Measurements from ENCODE around the gene HOXB1.
A peak's percentile ranks its signal among the peaks of the same experiment; 100 is the strongest.

The HOXB1 gene

DNA sequence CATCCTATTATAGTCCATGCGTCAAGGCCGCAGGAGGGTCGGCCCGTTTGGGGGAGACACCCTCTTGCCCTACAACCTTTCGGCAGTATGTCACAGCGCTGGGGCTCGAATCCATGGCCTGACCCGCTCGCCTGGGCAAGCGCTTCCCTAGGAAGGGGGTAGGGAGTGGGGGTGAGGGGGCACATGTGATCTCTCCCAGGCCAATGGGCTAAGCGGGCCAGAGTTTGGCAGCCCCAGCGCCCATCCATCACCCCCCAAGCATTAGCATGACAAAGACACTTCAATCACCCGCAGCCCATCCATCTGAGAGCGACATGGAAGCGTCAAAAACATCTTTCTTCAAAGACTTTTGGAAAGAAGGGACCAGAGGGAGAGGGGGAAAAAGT is at the start of gene HOXB1:
Gene HOXB1, minus strand, starts transcription at position 125 of the 386 bp plus-strand sequence. Its CDS starts 107 bp downstream, at position 18.
- DNase-seq, result no peak

- DNase-seq, result peak; percentile 72
Measured at GRCh38 chr17:48579760-48580554, 49.1 kb upstream of the HOXB1 start.

DNA sequence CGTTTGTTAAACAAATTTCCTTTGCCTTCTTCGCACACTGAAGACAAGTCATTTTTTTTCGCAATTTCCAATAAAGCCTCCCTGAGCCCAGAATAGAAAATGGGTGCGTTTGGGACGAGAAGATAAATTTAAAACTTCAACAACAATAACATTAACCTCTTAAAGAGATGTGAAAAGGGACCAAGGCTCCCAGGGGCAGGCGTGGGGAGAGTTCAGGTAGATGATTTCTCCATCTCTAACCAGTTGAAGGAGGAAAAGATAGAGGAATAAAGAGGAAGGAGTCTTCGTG is 48.6 kb upstream of the HOXB1 start:
- DNase-seq, result no peak

DNA sequence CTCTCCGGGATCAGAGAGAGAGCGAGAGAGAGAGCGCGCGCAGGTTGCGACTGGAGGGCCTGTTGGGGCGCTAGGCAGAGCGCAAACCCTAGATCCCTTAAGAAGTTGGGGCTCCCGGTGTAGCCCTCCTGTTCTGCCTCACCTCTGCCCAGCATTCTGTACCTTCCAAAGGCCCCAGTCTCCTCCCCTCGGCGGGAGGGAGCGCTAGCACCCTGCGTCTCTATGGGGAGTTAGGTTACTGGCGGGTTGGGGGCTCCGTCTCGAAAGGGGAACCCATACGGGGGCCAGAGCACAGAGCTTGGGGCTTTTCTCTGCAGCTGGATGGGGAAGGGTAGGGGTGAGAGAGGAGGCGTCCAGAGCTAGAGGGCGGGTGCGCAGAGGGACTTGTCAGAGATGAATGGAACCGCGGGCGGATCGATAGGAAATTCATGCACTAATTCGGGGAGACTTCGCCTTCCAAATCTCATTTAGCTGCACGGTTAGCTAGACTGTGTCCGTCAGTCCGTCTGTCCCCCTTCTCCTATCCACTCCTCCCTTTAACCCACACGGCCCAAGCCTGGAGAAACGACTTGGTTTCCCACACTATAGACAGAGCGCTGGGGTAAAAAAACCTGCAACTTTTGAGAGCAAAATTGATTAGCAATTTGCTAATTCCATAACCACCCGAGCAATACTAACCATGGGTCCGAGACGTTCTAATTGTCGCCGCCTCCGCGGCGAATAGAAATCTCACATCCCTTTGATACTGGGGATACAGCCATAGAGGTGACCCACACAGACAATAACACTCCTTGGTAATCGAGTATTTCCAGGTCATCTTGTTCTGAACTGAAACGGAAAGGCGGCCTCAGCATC is 48.0 kb upstream of the HOXB1 start:
- DNase-seq, result no peak

DNA sequence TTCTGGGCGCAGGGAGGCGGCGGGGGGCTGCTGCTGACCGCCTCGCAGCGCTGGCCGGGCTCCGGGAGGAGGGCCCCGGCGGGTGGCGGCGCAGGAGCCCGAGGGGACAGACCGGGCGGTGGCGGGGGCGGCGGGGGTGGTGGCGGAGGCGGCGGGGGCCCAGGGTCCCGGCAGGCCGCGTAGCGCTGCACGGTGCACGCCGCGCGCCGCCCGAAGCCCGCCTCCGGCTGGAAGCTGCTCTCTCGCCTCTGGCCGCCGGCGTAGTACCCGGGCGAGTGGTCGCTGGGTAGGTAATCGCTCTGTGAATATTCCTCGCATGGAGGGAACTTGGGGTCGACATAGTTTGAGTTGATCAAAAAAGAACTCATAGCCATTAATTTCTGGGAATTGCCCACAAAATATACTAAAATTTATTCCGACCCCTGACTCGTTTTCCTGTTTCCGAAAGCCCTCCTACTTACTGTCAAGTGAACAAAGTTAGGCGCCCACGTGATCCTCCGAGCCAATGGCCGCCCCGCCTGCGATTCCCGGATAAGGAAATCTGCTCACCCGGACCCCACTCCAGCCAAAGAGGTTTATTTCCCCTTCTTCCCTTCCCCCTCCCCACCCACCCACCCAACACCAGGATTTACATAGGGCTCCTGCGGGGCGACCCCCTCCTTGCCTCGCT is 47.3 kb upstream of the HOXB1 start, which contains the start of gene HOXB4:
Gene HOXB4, minus strand, starts transcription at position 405 of the 670 bp plus-strand sequence. Its CDS starts 31 bp downstream, at position 374.
- peak; percentile 85 for DNase-seq

DNA sequence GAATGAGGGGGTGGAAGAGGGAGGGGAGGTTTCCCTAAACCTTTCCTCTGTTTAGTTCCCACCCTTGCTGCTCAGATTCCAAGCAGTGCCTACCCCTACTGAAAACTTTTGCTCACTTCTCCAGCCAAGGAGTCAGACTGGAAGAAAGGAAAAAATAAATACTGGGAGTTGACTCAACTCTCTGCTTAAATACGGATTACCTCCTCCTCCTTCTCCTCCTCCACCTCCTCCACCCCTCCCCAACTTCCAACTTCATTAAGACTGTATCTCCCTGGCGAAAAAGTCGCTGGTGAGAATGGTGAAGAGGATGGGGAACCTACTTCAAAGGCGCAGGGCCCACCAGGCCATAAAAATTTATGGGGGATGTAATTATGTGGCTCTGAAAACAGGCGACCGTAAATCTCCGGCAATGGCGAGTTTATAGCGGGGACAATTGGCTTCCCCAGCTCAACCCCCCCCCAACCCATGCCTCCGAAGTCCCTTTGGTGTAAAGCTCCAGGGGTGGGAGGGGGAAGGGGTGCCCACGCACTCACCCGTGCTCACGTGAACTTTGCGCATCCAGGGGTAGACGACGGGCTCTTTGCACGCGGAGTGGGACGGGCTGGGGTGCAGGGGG is 46.6 kb upstream of the HOXB1 start:
- DNase-seq, result no peak

DNA sequence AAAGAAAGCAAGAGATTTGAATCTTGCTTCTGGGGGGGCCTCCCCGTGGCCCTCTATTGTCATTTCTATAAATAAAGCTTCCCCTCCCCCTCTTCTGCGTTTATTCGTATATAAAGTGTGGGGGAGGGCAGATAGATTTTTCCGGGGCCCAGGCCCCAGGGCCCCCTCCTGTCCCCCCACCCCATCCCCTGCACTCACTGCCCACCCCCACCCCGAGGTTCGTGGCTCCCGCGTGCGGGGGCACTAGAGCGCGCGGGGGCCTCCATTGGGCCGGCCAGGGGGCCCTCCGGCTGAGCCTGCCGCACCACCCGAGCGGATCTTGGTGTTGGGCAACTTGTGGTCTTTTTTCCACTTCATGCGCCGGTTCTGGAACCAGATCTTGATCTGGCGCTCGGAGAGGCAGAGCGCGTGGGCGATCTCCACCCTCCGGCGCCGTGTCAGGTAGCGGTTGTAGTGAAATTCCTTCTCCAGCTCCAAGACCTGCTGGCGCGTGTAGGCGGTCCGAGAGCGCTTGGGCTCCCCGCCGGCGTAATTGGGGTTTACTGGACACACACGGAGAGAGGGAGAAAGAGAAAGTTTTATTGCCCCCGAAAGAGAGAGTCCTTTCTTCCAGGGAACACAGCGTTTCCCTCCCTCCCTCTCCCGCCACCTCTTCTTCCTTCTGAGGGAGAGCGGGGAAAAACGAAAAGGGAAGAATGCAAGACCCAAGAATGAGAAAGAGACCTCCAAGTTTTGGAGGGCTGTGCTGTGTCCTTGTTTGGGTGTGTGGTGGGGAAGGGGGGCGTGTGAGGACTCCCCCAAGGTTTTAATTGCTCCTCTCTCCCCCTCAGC is 45.9 kb upstream of the HOXB1 start:
- no peak for DNase-seq

GRCh38 chr17:48575673-48576478 is 45.1 kb upstream of the HOXB1 start:
- peak; percentile 44 for DNase-seq

DNA sequence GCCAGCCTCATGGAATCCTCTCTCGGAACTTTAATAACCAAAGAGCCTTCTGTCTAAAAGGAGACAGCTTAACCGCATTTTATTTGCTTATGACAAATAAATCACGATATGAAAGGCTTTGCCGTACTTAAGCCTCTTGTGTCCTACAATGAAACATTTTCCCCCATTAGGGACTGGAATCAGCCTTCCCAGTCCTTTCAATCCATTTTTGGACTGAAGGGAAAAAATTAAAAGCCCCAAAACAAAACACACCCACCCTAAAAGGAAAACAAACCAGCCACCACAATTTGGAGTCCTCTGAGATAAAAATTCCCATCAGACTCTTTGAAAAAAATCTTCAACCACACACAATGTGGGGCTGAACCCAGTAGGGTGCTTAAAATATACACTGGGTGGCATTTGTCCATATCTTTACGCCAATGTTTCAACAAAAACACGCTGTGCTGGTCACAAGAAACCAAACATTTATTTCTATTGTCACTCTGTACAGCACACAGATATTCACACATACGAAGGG is 44.3 kb upstream of the HOXB1 start:
- peak; percentile 88 for DNase-seq

DNA sequence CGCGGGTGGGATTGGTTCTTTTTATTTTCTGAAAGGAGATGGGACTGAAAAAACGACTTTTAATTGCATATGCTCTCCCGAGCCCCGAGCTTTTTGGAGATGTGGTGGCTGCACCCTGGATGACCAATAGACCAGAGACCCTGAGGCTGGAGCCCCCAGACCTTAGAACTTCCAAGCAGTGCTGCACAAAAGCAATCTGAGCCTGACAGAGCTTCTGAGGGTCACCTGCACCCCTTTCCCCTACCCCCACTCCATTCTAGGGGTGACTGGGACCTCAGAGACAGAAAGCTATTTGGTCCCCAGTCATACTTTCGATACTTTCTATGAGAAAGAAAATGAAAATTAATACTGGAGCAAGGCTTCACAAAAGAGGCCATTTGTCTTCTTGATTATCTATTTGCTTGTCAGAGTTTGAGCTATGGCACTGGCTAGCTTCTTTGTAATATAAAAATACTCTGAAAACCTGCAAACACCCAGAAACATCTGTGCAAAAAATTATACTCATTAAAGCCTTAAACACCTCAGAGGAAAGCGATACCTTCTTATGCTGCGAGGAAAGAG is 43.8 kb upstream of the HOXB1 start:
- no peak for DNase-seq

DNA sequence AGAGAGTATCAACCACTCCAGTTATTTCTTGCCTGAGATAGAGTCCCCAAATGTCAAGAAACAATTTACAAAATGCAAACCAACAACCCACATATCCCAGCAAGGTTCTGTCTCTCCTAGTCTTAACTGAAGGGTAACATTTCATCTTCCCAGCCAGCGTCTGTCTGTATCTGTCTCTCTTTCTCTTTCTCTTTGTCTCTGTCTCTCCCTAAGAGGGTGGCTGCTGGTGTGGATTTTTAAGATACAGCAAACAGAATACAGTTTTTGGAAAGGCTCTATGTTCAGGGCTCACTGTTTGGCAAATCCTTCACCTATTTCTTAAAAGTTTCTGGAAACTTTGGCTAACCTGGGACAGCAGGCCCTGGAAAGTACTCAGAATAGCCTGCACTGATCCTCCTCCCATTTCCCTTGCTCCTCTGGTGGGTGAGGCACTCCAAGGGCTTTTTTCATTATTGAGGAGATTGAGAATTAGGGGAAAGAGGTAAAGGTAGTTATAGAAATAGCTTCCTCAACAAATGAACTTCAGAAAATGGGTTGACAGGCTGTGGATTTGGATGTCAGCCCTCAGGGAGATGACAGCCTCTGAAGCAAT is 41.1 kb upstream of the HOXB1 start:
- no peak for DNase-seq

- DNase-seq, result no peak
Measured at GRCh38 chr17:48571024-48571818, 40.4 kb upstream of the HOXB1 start.

GRCh38 chr17:48570325-48571023 is 39.7 kb upstream of the HOXB1 start:
- DNase-seq, result no peak

DNA sequence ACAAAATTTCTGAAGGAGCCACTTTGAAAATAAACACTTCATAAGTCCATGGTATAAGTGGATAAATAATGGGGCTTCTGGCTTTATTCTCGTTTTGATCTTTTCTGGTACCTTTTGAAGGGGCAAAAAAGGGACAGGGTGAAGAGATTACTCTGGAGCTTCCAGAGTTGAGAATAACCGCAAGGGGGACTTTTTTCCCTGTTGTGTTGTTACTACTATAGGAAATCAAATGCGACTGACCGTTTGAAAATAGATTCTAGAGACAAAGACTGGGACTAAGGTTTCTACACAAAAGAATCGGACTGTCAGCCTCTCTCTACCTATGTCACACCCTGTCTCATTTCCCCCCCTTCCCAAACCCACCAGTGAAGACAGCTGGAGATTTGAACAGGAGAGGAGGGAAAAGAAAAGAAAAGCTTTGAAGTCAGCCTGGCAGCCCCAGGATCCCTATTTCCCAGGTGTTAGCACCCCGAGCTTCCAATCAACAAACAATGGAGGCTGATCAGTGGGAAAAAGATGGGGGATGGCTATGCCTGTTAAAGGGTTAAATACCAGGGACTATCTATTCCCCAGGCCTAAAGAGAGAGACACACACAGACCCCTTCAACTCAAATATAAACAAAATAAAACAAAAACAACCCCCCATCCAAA is 39.0 kb upstream of the HOXB1 start:
- no peak for DNase-seq

DNA sequence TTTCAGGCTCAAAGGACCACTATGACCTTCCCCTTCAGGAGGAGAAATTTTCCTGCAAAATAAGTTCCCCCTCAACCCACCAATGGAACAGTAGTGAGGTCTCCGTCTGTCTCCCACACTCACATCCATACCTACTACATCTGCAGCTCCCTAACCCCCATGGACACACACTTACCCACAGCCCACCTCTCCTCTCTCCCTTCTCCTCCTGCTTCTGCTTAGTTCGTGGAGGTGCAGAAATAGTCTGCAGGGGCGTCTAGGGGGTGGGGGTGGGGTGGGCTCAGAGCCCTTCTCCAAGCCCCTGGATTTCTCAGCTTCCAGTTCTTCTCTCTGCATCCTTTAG is 38.4 kb upstream of the HOXB1 start:
- DNase-seq, result no peak

DNA sequence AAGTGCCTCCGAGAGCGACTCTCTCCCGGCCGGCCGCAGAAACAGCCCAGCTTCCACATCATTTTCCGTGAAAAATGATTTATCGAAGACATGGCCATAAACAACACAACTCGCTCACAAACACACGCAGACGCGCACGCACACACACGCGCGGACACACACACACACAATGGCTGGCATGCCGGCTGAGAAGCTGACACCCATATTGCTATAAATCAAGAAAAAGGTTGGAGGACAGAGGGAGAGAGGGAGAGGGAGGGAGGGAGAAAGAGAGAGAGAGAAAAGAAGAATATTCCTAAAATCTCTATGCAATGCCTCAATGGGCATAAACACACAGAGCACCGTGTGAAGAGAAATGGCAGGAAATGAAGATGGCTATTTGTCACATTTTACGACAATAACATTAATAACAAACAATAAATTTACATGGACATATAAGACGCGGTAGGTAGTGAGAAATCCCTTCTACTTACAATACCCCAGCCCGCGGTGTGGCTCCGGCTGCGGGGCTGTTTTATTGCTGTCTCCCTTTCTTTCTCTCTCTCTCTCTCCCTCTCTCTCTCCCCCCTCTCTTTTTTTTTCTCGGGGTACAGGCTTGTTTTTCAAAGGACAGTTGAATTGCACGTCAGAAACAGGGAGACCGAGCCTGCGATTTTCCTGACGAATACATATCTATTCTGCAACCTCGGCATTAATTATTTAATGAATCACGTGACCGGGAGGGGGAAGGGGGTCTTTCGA is 37.9 kb upstream of the HOXB1 start:
- DNase-seq, result no peak

GRCh38 chr17:48567646-48568354 is 37.0 kb upstream of the HOXB1 start:
- no peak for DNase-seq

Measured in NCI-H2029 (cell line).